ENCODE data around the gene SCN3A.

Gene SCN3A

DNA sequence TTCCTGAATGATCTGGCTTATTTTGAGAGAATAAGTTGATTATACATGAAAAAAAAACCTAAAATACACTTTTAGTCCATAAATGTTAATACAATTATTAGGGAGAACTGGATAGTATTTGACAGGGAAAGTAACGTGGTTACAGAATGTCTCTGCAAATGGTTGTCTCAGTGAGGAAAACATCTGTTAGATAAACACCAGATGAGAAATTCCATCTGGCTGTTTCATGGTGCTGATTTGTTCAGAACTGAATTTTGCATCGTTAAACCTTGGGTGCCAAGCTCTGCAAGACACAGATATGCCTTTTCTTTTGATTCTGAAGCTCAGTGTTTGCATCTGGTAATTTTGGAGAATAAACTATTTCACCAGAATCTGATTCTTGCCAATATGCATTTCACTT, 90.4 kb downstream of the SCN3A start:
- in situ Hi-C loops (cut with HindIII; ENCODE audit: low sequenced_read_pairs) = loop anchor here (5.0 kb wide), 1 partner anchor 36 kb away; no protein-coding TSS in a partner anchor

DNA sequence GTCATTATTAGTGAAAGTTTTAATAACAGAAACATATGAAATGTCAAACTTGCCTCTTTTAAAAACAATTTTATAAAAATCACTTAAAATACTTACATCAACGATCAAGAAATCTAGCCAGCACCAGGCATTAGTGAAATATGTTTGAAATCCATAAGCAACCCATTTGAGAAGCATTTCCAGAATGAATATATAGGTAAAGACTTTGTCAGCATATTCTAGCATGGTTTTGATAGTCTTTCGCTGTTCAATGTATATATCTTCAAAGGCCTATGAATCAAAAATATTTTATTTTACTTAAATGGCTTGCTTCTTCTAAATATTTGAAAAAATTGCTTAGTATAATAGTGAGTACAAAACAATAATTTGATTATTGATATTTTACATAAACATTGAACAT, 91.1 kb downstream of the SCN3A start:
- in situ Hi-C loops (cut with HindIII; ENCODE audit: low sequenced_read_pairs) = loop anchor here (5.0 kb wide), 1 partner anchor 35 kb away; no protein-coding TSS in a partner anchor

DNA sequence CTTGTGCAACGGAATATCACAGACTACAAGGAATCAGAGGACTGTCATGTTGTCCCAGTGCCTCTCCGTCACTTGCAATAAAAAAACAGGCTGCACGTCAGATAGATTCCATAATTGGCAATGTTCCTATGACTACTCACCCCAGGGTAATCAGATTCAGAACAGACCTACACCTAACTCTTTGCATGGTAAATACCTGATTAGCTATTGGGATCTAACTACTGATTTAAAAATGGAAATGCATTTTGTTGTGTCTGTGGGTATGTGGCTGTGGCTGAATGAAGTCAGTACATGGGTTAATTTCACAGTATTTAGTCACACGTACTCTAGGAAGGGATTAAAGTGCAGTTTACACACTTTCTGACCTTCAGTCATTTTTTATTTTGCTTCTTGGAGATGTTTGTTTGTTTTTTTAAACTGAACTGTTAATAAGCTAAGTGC, 91.7 kb downstream of the SCN3A start:
- in situ Hi-C loops (cut with HindIII; ENCODE audit: low sequenced_read_pairs) = loop anchor here (5.0 kb wide), 1 partner anchor 35 kb away; no protein-coding TSS in a partner anchor

DNA sequence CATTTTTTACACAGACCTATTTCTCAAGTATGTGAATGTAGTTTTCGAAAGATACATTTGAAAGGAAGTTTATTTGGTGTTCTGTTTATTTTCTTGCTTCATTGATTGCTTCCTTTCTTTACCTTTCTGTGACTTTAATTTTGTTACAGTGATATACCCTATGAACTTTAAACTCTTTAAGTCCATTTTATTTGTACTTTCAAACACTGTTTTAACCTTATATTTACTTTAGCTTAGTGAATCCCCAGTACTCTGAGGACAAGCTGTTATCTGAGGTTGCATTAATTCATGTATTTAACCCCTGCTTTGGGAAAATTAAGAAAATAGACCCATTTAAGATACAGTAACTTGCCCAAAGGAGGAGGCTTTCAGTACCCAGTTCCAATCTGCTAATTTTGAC, 93.5 kb downstream of the SCN3A start:
- in situ Hi-C loops (cut with HindIII; ENCODE audit: low sequenced_read_pairs) = loop anchor here (5.0 kb wide), 1 partner anchor 33 kb away; no protein-coding TSS in a partner anchor

DNA sequence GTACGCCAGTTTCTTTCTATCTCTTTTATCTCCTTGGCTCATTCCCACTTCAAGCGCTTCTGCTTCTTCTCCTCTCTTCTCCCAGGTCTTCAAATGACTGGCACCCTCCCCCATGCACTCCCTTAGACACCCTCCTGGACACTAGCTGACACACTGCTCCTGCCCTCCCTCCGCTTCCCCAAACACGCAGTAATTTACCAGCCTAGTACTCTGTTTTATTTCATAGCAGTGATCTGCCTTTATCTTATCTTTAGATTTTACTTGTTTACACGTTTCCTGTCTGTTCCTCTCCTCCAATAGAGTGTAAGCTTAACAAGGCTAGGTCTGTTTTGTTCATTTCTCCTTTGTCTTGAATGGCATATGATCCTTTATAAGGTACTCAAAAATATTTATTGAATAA, 93.9 kb downstream of the SCN3A start:
- in situ Hi-C loops (cut with HindIII; ENCODE audit: low sequenced_read_pairs) = loop anchor here (5.0 kb wide), 1 partner anchor 33 kb away; no protein-coding TSS in a partner anchor

DNA sequence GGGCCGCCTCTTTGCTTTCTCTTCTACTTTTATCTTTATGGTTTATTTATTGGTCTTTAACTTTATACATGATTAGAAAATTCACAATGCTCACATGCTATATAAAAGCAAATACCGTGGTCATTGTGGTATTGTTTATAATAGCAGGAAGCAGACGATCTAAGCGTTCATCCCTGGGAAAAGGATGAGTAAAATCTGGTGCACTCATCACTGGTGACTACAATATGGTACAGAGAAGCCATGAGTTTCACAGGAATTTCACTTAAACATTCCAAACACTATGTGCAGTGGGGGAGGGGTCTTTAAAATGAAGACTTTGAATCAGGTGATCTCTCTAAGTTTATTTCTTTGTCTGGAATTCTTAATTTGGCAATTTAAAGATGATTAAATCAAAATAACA, 97.9 kb downstream of the SCN3A start:
- in situ Hi-C loops (cut with HindIII; ENCODE audit: low sequenced_read_pairs) = no loop called here

DNA sequence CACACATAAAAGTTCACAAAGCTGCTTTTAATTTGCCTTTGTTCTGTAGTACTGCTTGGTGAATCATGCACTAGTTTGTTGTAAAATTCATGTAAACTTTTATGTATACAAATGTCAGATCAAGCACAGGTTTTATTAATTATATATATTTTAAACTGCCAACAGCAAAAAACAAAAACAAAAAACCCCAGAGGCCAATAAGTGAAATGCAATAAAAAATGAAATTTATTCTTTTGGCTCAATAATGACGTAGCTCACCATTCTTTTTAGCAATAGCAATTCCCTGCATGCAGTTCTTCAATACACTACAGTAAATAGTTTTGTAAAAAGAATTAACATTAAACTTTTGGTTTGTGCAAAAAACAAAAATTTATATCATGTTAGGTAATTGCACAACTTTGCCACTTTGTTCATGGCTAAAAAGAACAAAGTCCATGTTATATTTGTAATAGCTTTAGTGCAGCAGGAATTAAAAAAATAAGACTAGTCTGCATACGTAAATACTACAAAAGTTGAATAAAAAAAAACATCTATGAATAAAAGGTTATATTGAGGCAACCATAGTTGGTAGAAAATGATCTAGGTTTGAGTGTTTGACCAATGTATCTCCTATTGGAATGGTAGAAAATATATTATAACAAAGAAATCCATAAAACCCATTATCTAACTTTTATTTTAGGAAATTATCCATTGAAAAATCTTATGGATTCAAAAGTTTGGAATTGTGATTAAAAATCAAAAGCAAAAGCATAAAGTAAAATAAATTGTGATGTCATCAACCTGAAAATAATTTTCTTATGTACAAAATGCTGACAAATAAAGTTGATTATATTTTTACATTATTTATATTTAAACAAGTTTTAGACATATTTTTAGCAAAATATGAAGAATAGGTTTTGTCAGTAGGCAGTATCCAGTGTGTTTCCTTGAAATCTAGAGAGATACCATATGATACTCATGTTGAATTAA, 115.6 kb downstream of the SCN3A start:
- in situ Hi-C loops (cut with HindIII; ENCODE audit: low sequenced_read_pairs) = no loop called here

DNA sequence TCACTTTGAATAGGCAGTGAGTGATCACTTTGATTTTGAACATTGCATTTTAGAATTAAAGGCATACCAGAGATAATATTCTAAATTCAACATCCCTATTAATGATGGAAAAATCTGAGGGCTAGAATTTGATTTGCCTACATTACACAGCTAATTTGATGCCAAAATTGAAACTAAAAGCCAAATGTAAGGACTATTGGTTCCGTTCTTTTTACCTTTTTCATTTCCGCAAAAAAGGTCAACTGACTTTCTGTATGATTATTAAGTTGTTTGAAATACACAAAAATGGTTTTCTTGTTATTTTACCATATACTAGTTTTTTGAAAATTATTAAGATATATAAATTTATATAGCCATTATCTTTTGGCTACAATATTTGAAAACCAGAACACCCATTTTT, 117.5 kb downstream of the SCN3A start:
- in situ Hi-C loops (cut with HindIII; ENCODE audit: low sequenced_read_pairs) = no loop called here

DNA sequence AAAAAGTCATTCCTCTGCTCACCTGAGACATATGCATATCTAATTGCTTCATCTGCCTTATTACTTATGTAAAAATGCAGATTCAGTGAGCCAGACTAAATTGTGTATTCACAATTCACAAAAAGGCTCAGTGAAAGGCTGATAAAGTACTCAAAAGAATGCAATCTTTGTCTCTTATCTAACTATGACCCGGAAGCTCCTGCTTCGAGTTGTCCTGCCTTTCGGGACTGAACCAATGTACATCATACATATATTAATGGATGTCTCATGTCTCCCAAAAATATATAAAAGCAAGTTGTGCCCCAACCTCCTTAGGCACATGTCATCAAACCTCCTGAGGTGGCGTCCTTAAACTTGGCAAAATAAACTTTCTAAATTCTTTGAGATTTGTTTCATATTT, 120.5 kb downstream of the SCN3A start:
- in situ Hi-C loops (cut with HindIII; ENCODE audit: low sequenced_read_pairs) = no loop called here

DNA sequence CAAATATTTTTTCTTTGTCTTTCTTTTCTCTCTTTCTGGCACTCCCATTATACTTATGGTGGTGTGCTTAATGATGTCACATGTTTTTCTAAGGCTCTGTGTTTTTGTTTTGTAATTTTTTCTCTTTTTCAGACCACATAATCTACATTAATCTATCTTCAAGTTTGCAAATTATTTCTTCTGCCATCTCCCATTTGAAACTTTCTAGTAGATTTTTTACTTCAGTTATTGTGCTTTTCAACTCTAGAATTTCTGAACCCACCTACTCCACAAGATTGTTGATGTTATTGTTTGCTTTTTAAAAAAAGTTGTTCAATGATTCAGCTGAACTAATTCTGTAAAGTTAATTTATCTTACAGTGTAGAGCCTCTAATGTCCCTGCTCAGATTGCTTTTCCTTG, 121.4 kb downstream of the SCN3A start:
- in situ Hi-C loops (cut with HindIII; ENCODE audit: low sequenced_read_pairs) = no loop called here

DNA sequence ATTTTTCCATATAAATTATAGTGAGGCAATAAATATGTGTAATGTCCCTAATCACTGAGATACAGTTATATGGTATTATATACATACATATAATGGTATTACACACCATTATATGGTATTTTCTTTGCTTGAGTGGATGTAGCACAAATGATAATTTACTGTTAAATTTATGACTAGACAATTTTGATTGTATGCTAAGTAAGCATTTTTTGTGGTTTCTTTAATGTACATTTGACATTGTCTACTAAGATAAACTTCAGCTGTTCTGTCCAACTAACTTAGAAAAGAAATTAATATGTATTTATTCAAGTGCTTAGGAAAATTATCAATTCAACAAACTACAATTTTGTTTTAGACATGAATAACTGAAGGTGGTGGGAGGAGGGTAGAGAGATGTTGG, 122.6 kb downstream of the SCN3A start:
- in situ Hi-C loops (cut with HindIII; ENCODE audit: low sequenced_read_pairs) = no loop called here

DNA sequence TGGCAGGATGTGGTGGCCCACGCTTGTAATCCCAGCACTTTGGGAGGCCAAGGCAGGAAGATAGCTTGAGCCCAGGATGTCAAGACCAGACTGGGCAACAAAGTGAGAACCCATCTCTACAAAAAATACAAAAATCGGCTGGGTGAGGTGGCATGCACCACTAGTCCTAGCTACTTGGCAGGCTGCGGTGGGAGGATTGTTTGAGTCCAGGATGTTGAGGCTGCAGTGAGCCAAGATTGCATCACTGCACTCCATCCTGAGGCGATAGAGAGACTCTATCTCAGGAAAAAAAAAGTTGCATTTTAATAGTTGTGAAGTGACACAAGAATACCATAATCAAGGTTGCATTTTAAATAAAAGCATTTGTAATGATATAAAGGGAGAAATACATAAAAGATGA, 124.4 kb downstream of the SCN3A start:
- in situ Hi-C loops (cut with HindIII; ENCODE audit: low sequenced_read_pairs) = loop anchor here (5.0 kb wide), 1 partner anchor 33 kb away; no protein-coding TSS in a partner anchor

DNA sequence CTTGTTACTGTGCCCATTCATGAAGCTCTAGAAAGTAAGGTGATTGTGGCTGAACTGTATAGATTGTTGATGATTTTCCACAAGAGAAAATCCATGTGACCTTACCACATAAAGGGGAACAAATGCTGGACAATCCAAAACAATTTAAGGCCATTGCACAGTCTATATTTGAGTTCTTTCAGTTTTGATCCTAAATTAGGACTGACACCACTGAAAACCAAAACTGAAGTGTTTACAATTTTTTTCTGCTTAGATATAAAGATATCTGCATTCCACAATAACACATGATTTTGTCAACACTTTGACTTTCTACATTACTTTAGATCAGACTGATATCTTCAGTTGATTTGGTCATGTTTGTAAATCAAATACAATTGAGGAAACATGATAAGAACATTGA, 124.9 kb downstream of the SCN3A start:
- in situ Hi-C loops (cut with HindIII; ENCODE audit: low sequenced_read_pairs) = loop anchor here (5.0 kb wide), 1 partner anchor 33 kb away; no protein-coding TSS in a partner anchor

DNA sequence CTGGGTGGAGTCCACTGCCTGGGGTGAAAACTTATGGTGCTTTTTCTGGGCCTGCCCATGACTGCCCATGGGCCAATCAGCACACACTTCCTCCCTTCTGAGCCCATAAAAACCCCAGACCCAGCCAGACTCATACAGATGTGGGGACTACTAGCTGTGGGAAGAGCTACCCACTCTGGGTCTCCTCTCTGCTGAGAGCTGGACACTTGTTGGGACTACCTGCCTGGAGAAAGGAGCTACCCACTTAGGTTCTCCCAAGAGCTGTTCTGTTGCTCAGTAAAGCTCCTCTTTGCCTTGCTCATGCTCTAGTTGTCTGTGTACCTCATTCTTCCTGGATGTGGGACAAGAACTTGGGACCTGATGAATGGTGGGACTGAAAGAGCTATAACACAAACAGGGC, 129.0 kb downstream of the SCN3A start:
- in situ Hi-C loops (cut with HindIII; ENCODE audit: low sequenced_read_pairs) = loop anchor here (5.0 kb wide), 1 partner anchor 37 kb away; no protein-coding TSS in a partner anchor

DNA sequence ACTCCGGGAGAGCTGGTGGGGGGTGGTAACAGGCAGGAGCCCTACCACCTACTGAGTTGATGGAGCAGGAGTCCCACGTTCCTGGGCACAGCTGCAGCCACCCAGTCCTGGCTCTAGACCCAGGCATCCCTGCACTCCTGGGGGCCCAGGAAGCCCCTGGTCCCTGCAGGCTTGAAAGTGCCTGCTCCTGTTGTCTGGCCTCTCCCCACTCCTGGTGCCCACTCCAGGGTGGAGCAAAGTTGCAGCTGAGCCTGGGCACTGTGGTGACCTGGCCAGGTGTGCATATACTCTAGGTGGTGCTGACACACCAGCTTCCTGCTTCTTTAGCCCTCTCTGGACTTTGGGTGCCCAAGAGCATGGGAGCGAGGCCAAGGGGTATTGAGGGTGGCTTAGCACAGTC, 129.5 kb downstream of the SCN3A start:
- in situ Hi-C loops (cut with HindIII; ENCODE audit: low sequenced_read_pairs) = no loop called here

DNA sequence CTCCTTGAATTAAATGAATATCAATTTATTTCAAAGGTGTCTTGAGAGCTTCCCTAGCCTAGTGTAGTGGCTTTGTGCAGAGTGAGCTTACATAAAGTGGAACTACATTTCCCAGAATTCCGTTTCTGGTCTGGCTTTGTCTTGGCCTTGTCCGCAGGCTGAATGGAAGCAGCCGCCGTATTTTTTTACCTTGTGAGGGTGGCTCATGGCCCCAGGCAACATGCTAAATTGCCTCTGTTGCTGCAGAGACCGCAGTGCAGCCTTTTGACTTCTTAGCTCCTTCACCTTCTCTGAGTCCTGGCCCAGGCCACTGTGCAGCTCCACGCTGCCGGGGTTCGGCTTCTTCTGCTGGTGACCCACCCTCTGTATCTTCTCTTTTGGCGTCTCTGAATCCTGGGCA, 133.8 kb downstream of the SCN3A start:
- in situ Hi-C loops (cut with HindIII; ENCODE audit: low sequenced_read_pairs) = no loop called here

DNA sequence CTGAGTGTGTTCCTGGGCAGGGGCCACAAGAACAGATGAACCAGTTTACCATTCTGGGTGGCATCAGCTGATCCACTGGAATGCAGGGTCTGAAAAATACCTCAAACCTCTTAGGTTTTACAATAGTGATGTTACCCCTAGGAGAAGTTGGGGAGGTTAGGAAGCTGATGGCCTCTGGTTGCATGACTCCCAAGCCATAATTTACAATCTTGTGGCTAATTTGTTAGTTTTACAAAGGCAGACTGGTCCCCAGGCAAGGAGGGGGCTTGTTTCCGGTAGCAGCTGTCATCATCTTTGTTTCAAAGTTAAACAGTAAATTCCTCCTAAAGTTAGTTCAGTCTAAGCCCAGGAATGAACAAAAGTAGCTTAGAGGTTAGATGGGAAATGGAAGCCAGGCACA, 134.7 kb downstream of the SCN3A start:
- in situ Hi-C loops (cut with HindIII; ENCODE audit: low sequenced_read_pairs) = no loop called here

DNA sequence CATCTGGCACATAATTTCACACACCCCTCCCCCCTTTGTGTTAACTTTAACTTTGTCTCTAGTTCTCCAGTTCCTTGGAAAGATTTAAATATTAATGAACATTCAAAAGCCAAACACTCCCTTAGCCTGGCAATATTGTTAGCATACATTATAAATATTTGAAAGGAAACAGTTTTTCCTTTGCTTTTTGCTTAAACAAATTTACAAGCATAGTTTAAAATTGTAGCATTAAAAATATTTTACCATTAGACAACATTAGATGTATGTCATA, 135.4 kb downstream of the SCN3A start:
- in situ Hi-C loops (cut with HindIII; ENCODE audit: low sequenced_read_pairs) = no loop called here

DNA sequence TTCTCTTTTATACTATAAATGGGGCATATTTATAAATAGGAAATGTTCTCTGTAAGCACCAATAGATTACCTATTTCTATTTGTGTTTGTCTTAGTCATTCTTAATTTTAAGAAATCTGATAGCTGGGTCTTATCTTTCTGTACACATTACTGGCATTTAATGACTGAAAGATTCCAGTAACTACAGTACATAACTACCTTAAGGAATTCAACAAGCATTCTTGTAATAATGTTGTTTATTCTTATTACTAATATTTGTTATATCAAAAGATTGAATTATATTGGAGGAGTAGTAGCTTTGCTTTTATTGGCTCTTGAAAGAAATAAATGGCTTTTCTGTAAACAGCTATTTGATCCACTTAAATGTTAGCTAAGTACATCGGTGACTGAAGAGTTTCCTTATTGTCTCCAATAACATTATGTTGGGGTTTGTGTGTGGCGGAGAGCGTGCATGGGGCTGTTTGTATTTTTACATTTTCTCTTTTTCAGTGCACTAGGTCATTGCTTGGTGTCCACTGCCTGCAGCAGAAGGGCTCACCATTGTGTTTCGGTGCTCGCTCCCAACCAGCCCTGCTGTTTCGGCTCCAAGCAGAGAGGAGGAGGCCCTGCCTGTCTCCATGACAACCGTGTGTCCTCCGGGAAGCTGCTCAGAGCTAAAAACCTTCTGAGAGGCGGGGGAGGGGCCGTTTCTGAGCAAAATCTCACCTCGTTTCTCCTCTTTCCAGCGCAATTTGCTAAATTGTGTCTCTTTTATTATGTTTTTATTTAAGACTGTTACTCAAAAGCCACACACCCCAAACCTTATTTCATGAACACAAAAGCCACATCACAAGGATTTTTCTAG, 136.0 kb downstream of the SCN3A start:
- in situ Hi-C loops (cut with HindIII; ENCODE audit: low sequenced_read_pairs) = no loop called here

DNA sequence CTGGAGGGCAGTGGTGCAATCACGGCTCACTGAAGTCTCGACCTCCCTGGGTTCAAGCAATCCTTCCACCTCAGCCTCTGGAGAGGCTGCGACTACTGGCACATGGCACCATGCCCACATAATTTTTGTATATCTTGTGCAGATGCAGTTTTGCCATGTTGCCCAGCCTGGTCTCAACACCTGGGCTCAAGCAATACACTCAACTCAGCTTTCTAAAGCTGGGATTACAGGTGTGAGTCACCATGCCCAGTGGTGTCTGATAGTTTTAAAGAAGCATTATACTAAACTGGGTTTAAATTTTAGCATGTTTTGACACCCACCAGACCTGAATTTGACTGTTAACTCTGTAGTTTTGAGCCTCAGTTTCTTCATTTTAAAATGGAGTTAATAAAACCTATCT, 139.1 kb downstream of the SCN3A start:
- in situ Hi-C loops (cut with HindIII; ENCODE audit: low sequenced_read_pairs) = no loop called here

DNA sequence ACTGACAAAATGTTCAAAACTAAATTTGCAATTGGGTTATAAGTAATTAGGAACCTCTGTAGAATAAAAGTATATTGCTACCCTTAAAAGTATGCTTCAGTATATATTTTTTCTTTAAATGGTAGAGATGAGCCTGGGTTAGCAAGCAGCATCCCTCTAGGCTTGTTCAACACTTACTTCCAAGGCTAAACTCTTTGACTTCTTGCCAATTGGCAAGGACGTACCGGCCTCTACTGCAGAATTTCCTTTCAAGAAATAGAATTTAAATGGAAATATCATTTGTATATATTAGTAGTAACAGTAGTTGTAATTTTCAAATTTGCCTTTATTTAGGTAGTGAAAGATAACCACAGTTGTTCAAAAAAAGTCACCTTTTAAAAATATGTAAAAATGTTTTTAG, 143.4 kb downstream of the SCN3A start:
- in situ Hi-C loops (cut with HindIII; ENCODE audit: low sequenced_read_pairs) = no loop called here
